GM21367 (cell line): ENCODE data around the gene TMEM120B.

Experiments used
- ATAC-seq: cut with Tn5 transposase; IDR thresholded peaks from one replicate; pipeline ENCODE4 v1.9.1; 2021; ENCODE audit not compliant: unreplicated experiment

The TMEM120B gene

DNA sequence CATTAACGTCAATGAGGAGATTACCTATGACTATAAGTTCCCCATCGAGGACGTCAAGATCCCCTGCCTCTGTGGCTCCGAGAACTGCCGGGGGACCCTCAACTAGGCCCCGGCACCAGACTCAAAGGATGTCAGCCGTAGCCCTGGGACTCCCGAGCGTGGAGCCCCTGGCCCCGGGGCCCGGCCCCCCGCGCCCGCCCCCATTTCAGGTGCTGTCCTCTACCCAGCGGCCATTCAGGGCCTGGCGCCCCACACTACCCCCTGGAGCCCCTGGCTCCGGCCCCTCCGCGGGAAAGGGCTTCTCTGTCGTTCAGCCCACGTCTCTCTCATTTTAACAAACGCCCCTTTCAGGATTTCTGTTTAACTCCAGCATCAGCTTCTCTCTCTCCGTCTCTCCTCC is 117.6 kb downstream of the TMEM120B start:
- ATAC-seq: no peak

DNA sequence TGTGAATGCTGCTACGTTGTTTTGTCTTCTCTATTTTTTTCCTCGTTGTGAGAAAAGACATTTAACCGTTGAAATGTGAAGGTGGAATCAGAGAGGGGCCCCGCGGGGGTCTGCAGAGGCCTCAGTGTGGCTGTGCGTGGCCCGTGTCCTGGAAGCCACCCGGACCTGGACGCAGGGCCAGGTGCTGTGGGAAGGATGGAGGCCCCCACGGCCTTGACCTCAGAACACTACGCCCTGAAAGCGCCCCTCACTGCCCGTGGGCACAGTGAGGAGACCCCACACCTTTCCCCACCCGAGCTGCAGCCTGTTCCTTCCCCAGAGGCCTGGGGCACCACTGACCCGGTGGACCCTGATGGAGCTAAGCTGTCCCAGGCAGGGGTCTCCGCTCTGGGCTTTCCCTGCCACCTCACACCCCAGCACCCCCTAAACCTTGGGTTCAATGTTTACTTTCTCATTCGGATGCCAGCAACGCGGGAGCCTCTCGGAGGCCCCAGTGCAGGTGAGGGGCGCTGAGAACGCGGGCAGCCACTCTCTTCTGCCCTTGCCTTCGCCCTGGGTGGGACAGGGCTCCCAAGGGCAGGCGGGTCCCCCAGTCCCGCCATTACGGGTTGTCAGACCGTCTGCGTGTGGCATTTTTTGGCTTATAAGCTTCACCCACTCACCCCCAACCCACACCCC is 118.2 kb downstream of the TMEM120B start:
- ATAC-seq: no peak
